ENCODE data around the gene KIF1A.

- no peak for TF ChIP-seq CTCF (conservative IDR thresholded peaks at IDR 0.05; ENCODE audit: low read depth, low read length)
- no peak for TF ChIP-seq EZH2 (IDR thresholded peaks at IDR 0.05; ENCODE audit: low read length, unreplicated experiment)
- TF ChIP-seq EZH2phosphoT487 (IDR thresholded peaks at IDR 0.05; ENCODE audit: borderline replicate concordance, low read length) = no peak
Observed at GRCh38 chr2:240806459-240806858, 13.6 kb downstream of the KIF1A start.
